Measurements from ENCODE around the gene TGIF2. TPM values are rescaled to one million over a fixed set of nuclear protein-coding genes. Genes with fewer than 3 reads are reported as not detected.

The TGIF2 gene
- total and polyA plus RNA-seq, 2 of the 13 experiments (the other 11 are each of a cell fraction or from before 2014, with no cell fraction given), result 41.3 to 53.9 TPM

DNA sequence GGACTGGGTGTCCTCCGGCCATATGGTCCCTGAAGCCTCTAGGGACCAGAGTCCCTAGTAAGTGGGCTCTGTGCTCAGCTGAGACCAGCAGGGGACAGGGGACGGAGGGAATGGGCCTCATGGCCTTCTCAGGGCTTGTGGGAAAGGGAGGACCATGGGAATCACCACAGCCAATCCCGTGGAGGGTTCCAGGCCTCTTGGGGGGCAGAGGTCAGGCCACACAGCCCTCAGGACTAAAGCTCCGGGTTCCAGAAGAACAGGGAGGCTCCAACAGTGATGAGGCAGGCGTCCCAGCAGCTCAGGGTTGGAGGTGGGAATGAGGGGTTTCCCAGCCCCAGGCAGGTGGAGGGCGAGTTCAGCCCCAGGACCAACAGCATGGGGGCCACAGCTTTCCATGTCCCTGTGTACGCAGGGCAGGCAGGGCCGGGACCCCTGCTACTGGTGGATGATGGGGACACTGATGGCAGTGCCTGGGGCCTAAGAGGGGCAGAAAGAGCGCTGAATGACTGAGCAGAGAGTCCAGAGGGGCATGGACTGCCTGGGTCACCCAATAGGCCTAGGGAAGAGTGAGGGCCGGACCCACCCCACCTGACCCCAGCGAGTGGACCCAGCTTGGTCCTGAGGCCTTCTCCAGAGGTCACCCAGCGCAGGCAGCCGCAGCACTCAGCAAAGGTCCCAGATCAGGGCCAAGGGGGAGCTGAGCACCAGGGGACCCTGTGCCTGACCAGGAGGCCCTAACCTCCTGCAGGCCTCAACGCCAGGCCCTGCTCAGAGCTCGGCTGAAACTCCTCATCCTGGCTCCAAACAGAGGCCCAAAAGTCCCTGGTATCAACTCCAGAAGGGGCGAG is 23.2 kb upstream of the TGIF2 start (continued):
- TF ChIP-seq, protein P1, sequence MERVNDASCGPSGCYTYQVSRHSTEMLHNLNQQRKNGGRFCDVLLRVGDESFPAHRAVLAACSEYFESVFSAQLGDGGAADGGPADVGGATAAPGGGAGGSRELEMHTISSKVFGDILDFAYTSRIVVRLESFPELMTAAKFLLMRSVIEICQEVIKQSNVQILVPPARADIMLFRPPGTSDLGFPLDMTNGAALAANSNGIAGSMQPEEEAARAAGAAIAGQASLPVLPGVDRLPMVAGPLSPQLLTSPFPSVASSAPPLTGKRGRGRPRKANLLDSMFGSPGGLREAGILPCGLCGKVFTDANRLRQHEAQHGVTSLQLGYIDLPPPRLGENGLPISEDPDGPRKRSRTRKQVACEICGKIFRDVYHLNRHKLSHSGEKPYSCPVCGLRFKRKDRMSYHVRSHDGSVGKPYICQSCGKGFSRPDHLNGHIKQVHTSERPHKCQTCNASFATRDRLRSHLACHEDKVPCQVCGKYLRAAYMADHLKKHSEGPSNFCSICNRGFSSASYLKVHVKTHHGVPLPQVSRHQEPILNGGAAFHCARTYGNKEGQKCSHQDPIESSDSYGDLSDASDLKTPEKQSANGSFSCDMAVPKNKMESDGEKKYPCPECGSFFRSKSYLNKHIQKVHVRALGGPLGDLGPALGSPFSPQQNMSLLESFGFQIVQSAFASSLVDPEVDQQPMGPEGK (CRISPR knock-in tag; IDR thresholded peaks at IDR 0.05), result 0 out of 2 replicates have a peak, but pooled peaks have one; percentile 16
- TF ChIP-seq, protein P2, sequence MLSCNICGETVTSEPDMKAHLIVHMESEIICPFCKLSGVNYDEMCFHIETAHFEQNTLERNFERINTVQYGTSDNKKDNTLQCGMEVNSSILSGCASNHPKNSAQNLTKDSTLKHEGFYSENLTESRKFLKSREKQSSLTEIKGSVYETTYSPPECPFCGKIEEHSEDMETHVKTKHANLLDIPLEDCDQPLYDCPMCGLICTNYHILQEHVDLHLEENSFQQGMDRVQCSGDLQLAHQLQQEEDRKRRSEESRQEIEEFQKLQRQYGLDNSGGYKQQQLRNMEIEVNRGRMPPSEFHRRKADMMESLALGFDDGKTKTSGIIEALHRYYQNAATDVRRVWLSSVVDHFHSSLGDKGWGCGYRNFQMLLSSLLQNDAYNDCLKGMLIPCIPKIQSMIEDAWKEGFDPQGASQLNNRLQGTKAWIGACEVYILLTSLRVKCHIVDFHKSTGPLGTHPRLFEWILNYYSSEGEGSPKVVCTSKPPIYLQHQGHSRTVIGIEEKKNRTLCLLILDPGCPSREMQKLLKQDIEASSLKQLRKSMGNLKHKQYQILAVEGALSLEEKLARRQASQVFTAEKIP (CRISPR knock-in tag; IDR thresholded peaks at IDR 0.05; ENCODE audit: borderline replicate concordance), result no peak
- TF ChIP-seq, protein P3, sequence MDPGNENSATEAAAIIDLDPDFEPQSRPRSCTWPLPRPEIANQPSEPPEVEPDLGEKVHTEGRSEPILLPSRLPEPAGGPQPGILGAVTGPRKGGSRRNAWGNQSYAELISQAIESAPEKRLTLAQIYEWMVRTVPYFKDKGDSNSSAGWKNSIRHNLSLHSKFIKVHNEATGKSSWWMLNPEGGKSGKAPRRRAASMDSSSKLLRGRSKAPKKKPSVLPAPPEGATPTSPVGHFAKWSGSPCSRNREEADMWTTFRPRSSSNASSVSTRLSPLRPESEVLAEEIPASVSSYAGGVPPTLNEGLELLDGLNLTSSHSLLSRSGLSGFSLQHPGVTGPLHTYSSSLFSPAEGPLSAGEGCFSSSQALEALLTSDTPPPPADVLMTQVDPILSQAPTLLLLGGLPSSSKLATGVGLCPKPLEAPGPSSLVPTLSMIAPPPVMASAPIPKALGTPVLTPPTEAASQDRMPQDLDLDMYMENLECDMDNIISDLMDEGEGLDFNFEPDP (CRISPR knock-in tag; conservative IDR thresholded peaks at IDR 0.05), result no peak
- TF ChIP-seq ZNF205 (CRISPR knock-in tag; IDR thresholded peaks at IDR 0.05) (no peak), RFXANK (CRISPR knock-in tag; IDR thresholded peaks at IDR 0.05) (no peak), ZNF17 (CRISPR knock-in tag; IDR thresholded peaks at IDR 0.05) (no peak), YY1 (IDR thresholded peaks at IDR 0.05; ENCODE audit: insufficient read depth, insufficient replicate concordance, low read depth, low read length) (peak; percentile 11), CCAR2 (optimal IDR thresholded peaks at IDR 0.05; ENCODE audit: low read depth, low read length) (no peak), ZNF883 (CRISPR knock-in tag; IDR thresholded peaks at IDR 0.05; ENCODE audit: not compliant biosample characterization) (no peak), SRSF1 (optimal IDR thresholded peaks at IDR 0.05; ENCODE audit: low read depth, low read length) (no peak), PHF8 (CRISPR knock-in tag; IDR thresholded peaks at IDR 0.05) (no peak), EEA1 (CRISPR knock-in tag; IDR thresholded peaks at IDR 0.05; ENCODE audit: borderline replicate concordance) (no peak), ZNF598 (CRISPR knock-in tag; IDR thresholded peaks at IDR 0.05; ENCODE audit: borderline replicate concordance) (0 out of 2 replicates have a peak, but pooled peaks have one; percentile 65), RBFOX2 (IDR thresholded peaks at IDR 0.05; ENCODE audit: low read depth, low read length) (no peak), ZFX (CRISPR knock-in tag; IDR thresholded peaks at IDR 0.05; ENCODE audit: low read depth) (no peak), STAT5B (CRISPR knock-in tag; IDR thresholded peaks at IDR 0.05) (no peak), HMG20B (CRISPR knock-in tag; conservative IDR thresholded peaks at IDR 0.05) (no peak), POLR2A (IDR thresholded peaks at IDR 0.05; ENCODE audit: insufficient read depth in 1 of 2, low read depth in 2 of 2, low read length in 2 of 2) (0 out of 4 replicates have a peak, but pooled peaks of 1 of the 2 experiments have one; percentile 22), ZNF782 (CRISPR knock-in tag; IDR thresholded peaks at IDR 0.05; ENCODE audit: borderline replicate concordance) (no peak), FOXA1 (IDR thresholded peaks at IDR 0.05) (no peak), FOXA1 (CRISPR knock-in tag; IDR thresholded peaks at IDR 0.05) (no peak)
- TF ChIP-seq, protein P4, sequence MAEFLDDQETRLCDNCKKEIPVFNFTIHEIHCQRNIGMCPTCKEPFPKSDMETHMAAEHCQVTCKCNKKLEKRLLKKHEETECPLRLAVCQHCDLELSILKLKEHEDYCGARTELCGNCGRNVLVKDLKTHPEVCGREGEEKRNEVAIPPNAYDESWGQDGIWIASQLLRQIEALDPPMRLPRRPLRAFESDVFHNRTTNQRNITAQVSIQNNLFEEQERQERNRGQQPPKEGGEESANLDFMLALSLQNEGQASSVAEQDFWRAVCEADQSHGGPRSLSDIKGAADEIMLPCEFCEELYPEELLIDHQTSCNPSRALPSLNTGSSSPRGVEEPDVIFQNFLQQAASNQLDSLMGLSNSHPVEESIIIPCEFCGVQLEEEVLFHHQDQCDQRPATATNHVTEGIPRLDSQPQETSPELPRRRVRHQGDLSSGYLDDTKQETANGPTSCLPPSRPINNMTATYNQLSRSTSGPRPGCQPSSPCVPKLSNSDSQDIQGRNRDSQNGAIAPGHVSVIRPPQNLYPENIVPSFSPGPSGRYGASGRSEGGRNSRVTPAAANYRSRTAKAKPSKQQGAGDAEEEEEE (CRISPR knock-in tag; IDR thresholded peaks at IDR 0.05; ENCODE audit: borderline replicate concordance), result no peak
- TF ChIP-seq, protein P5, sequence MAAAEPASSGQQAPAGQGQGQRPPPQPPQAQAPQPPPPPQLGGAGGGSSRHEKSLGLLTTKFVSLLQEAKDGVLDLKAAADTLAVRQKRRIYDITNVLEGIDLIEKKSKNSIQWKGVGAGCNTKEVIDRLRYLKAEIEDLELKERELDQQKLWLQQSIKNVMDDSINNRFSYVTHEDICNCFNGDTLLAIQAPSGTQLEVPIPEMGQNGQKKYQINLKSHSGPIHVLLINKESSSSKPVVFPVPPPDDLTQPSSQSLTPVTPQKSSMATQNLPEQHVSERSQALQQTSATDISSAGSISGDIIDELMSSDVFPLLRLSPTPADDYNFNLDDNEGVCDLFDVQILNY (CRISPR knock-in tag; conservative IDR thresholded peaks at IDR 0.05), result no peak
